Glutamatergic neuron (in vitro differentiated cells): ENCODE measurements around the gene TFAP2C. TPM values are rescaled to one million over a fixed set of nuclear protein-coding genes. Genes with fewer than 3 reads are reported as not detected.

Source experiments
- DNase-seq: peaks from one replicate; pipeline ENCODE4 v3.0.0; 2022
- H3K27ac Mint-ChIP-seq: one replicate; pipeline ENCODE4 v1.8.0; 2020; ENCODE audit warnings: mild to moderate bottlenecking, mixed read lengths, inconsistent platforms; ENCODE audit not compliant: unreplicated experiment
- H3K27me3 Mint-ChIP-seq: one replicate; pipeline ENCODE4 v1.8.0; 2020; ENCODE audit warnings: mild to moderate bottlenecking, moderate library complexity, mixed read lengths, inconsistent platforms; ENCODE audit not compliant: unreplicated experiment
- H3K36me3 Mint-ChIP-seq: one replicate; pipeline ENCODE4 v1.8.0; 2020; ENCODE audit warnings: mild to moderate bottlenecking, mixed read lengths, inconsistent platforms; ENCODE audit not compliant: unreplicated experiment
- H3K4me1 Mint-ChIP-seq: one replicate; pipeline ENCODE4 v1.8.0; 2020; ENCODE audit warnings: mild to moderate bottlenecking, low read depth, mixed read lengths, inconsistent platforms; ENCODE audit not compliant: unreplicated experiment
- H3K4me3 Mint-ChIP-seq: one replicate; pipeline ENCODE4 v1.8.0; 2020; ENCODE audit warnings: mild to moderate bottlenecking, mixed read lengths, inconsistent platforms; ENCODE audit not compliant: unreplicated experiment
- H3K9me3 Mint-ChIP-seq: one replicate; pipeline ENCODE4 v1.8.0; 2020; ENCODE audit warnings: mild to moderate bottlenecking, moderate library complexity, mixed read lengths, inconsistent platforms; ENCODE audit not compliant: unreplicated experiment
- total RNA-seq: library from RNA; stranded (reverse); fragmentation: NEBNext Ultra II Directional; extraction: Animal tissue kit (Norgen Biotek cat#: 25700); gene quantifications from one replicate; pipeline ENCODE4 v1.2.1, GENCODE V29; 2021; ENCODE audit not compliant: unreplicated experiment
- TF ChIP-seq, protein P1 (sequence below): fragments of 200-600 bp; sonication (generic); IDR thresholded peaks from one replicate; pipeline ENCODE4 v1.5.0; 2021; ENCODE audit not compliant: partially characterized antibody, unreplicated experiment

TFAP2C gene
- total RNA-seq, 1 donor from 2014 or later: 35.3 TPM

DNA sequence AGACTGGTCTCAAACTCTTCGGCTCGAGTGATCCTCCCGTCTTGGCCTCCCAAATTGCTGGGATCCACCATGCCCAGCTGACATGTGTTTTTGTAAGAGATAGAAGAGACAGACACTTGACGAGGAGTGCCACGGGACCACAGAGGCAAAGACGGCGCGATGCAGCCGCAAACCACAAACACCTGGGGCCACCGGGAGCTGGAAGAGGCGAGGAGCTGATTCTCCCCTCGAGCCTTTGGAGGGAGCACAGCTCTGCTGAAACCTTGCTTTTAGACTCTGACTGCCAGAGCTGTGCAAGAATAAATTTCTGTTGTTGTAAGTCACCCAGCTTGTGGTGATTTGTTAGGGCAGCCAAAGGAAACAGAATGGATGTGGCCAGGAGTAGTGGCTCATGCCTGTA lies 46.9 kb downstream of the TFAP2C start:
- peaks cover 6% of the 10 kb centered on the region for H3K27me3 Mint-ChIP-seq
- H3K4me3 Mint-ChIP-seq: no peak overlapping the region
- peaks cover 6% of the 10 kb centered on the region for H3K4me1 Mint-ChIP-seq
- TF ChIP-seq, protein P1, sequence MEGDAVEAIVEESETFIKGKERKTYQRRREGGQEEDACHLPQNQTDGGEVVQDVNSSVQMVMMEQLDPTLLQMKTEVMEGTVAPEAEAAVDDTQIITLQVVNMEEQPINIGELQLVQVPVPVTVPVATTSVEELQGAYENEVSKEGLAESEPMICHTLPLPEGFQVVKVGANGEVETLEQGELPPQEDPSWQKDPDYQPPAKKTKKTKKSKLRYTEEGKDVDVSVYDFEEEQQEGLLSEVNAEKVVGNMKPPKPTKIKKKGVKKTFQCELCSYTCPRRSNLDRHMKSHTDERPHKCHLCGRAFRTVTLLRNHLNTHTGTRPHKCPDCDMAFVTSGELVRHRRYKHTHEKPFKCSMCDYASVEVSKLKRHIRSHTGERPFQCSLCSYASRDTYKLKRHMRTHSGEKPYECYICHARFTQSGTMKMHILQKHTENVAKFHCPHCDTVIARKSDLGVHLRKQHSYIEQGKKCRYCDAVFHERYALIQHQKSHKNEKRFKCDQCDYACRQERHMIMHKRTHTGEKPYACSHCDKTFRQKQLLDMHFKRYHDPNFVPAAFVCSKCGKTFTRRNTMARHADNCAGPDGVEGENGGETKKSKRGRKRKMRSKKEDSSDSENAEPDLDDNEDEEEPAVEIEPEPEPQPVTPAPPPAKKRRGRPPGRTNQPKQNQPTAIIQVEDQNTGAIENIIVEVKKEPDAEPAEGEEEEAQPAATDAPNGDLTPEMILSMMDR: no peak
- H3K27ac Mint-ChIP-seq: no peak overlapping the region
- H3K9me3 Mint-ChIP-seq: peaks cover 6% of the 10 kb centered on the region
- H3K36me3 Mint-ChIP-seq: no peaks in the 10 kb centered on the region
- no peak for DNase-seq

DNA sequence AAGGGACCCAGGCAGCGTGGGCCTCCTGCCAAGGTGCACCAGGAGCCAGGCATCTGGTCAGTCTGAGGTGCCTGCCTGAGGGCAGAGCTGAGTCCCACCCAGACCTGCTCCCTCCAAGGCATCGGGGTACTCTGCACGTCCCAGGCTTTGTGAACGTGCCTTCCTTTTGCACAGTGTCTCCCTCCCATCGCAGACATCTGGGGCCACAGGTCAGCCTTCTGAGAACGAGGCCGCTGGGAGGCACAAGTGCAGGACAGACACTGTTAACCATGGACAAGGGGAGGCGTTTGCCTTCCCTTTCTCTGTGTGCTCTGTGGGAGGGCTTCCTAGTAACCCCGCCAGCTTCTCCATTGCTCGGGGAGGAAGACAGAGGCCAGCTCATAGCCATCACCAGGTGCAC lies 47.6 kb downstream of the TFAP2C start:
- Mint-ChIP-seq H3K4me1 (peaks cover 6% of the 10 kb centered on the region), H3K4me3 (no peak overlapping the region), H3K27me3 (peaks cover 6% of the 10 kb centered on the region), H3K36me3 (no peaks in the 10 kb centered on the region), H3K9me3 (peaks cover 6% of the 10 kb centered on the region), H3K27ac (no peak overlapping the region)
- TF ChIP-seq, protein P1: no peak
- no peak for DNase-seq

DNA sequence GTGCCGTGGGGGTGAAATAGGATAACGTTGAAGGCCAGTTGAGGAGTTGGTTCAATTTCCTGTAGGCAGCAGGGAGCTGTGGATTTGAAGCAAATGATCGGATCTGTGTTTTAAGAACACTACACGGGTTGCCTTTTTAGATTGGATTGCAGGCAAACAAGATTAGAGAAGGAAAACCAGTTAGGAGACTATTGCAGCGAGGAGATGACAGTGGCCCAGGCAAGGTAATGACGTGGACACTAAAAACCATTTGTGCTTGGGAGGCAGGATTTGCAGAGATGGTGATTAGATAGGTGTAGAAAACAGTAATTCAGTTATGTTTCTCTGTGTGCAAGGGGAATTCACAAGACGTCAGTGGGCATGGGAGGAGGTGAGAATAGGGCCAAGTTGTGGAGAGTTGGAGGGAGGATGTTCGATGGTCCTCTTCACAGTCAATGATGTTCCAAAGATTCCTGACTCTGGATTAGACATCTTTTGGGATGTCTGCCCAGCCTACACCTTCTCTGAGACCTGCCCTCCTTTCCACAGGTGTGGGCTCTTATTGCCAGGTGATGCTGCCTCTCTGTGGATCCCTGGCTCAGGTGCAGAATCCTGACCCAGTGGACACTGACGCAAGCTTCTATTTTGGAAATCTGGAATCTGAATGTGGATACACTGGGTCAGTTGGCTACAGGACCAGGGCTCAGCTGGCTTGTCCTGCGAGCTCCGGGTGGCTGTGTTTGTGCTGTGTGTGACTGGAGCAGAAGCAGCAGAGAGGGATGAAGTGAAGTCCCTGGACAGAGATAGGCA lies 54.2 kb downstream of the TFAP2C start:
- H3K36me3 Mint-ChIP-seq: no peaks in the 10 kb centered on the region
- DNase-seq: no peak
- no peaks in the 10 kb centered on the region for H3K27me3 Mint-ChIP-seq
- H3K4me1 Mint-ChIP-seq: peaks cover 3% of the 10 kb centered on the region
- H3K27ac Mint-ChIP-seq: no peak overlapping the region
- peaks cover 3% of the 10 kb centered on the region for H3K9me3 Mint-ChIP-seq
- H3K4me3 Mint-ChIP-seq: no peak overlapping the region
- TF ChIP-seq, protein P1: no peak

DNA sequence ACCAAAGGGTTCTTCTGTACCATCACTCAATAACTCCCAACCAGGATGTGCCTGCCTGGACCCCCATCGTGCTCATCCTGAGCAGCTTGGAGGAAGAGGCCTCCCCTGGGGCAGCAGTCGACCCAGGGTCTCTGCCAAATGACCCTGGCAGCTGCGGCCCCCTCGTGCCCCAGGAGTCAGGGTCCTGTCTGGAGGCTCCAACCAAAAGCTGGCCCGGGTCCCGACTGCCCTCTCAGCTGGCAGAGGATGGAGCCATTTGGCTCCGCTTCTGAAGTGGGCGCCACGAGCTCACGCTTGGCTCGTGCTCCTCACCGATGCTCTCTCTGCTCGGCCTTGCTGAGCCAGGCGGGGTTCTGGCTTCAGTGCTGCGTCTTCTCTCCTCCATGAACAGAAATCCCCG lies 56.8 kb downstream of the TFAP2C start:
- no peak for DNase-seq
- Mint-ChIP-seq H3K36me3 (no peaks in the 10 kb centered on the region), H3K27ac (no peak overlapping the region), H3K27me3 (no peaks in the 10 kb centered on the region), H3K4me3 (no peak overlapping the region), H3K9me3 (peaks cover 3% of the 10 kb centered on the region), H3K4me1 (peaks cover 3% of the 10 kb centered on the region)
- TF ChIP-seq, protein P1: no peak

DNA sequence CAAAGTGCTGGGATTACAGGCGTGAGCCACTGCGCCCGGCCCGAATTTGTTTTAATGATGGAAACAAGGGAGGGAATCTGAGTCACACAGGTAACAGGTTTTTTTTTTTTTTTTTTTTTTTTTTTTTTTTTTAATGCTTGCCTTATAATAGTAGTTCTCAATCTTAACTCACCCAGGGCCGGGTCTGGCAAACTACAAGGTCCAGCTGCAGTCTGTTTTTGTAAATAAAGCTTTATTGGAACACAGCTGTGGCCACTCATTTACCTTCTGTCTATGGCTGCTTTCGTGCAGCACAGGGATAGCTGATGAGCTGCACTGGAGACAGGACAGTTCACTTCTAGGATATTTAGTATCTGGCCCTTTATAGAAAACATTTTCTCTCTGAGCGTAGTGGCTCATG lies 58.0 kb downstream of the TFAP2C start:
- no peak for DNase-seq
- no peaks in the 10 kb centered on the region for H3K36me3 Mint-ChIP-seq
- no peak overlapping the region for H3K4me3 Mint-ChIP-seq
- TF ChIP-seq, protein P1: no peak
- H3K27me3 Mint-ChIP-seq: peaks cover 4% of the 10 kb centered on the region
- H3K27ac Mint-ChIP-seq: no peak overlapping the region
- H3K9me3 Mint-ChIP-seq: peaks cover 3% of the 10 kb centered on the region
- peaks cover 7% of the 10 kb centered on the region for H3K4me1 Mint-ChIP-seq
